Prostate gland (tissue), 2 donors: Measurements from ENCODE around the gene POLD4. TPM values are rescaled to one million over a fixed set of nuclear protein-coding genes. Genes with fewer than 3 reads are reported as not detected.

Source experiments
- DNase-seq: peaks from one replicate; pipeline ENCODE4 v3.0.0-alpha.2; 2019; ENCODE audit warnings: low spot score
- H3K27ac ChIP-seq, 2 donors: fragments of 200-600 bp; sonication (generic); 2 replicates each; pipeline ENCODE4 v1.5.1; 2017 to 2019
- H3K27me3 ChIP-seq: fragments of 200-600 bp; sonication (generic); replicated peaks from 2 replicates; pipeline ENCODE4 v1.5.1; 2019; ENCODE audit not compliant: insufficient read depth
- H3K36me3 ChIP-seq, 2 donors: fragments of 200-600 bp; sonication (generic); 1 replicate in 1 of 2; 2 replicates in 1 of 2; pipeline versions ENCODE4 v1.5.1 to v1.8.1; 2017 to 2019
- H3K4me1 ChIP-seq: fragments of 200-600 bp; sonication (generic); replicated peaks from 2 replicates; pipeline ENCODE4 v1.5.1; 2019
- H3K4me3 ChIP-seq, 2 donors: fragments of 200-600 bp; sonication (generic); 2 replicates each; pipeline ENCODE4 v1.5.1; 2017 to 2019
- H3K9me3 ChIP-seq: fragments of 200-600 bp; sonication (generic); 2 replicates; pipeline ENCODE4 v1.5.1; 2017
- CTCF ChIP-seq, 4 experiments: fragments of 200-600 bp in 2 of 4; fragments of 450-650 bp in 2 of 4; sonication (generic) in 2 of 4; IDR thresholded peaks; 1 replicate in 3 of 4; 2 replicates in 1 of 4; pipeline ENCODE4 v1.5.1; 2016 to 2019; ENCODE audit warnings: antibody characterized with exemption in 4 of 4, mild to moderate bottlenecking in 2 of 4, moderate library complexity in 2 of 4
- POLR2A ChIP-seq: fragments of 450-650 bp; IDR thresholded peaks from one replicate; pipeline ENCODE4 v1.6.1; 2016; ENCODE audit warnings: antibody characterized with exemption, mild to moderate bottlenecking
- POLR2AphosphoS5 ChIP-seq: sonication (generic); formaldehyde crosslinking; IDR thresholded peaks from one replicate; pipeline ENCODE4 v1.6.1; 2017; ENCODE audit warnings: antibody characterized with exemption
- WGBS: methylation state at CpG from one replicate; pipeline ENCODE4 v1.1.5; 2018; 5-methylcytosine and 5-hydroxymethylcytosine counted together
- intact Hi-C: fragments of 100-400 bp; cut with DNase I; formaldehyde crosslinking; loops from one replicate; pipeline ENCODE4 v1.14.2; 2022
- total RNA-seq, 2 donors: library from RNA; depleted of rRNA; stranded (reverse); fragments of >200 nt; gene quantifications; one replicate each; pipeline ENCODE4 v1.1.0, GENCODE V29; 2016

Gene POLD4
- total RNA-seq, 2 donors from 2014 or later = 95.1 to 145 TPM

GRCh38 chr11:67347964-67348749 lies 5.2 kb downstream of the POLD4 start:
- intact Hi-C loops = no loop called here
- no peaks in the 10 kb centered on the region for H3K27me3 ChIP-seq
- no peak overlapping the region for H3K4me3 ChIP-seq
- no peak for TF ChIP-seq POLR2A
- no peak for TF ChIP-seq POLR2AphosphoS5
- TF ChIP-seq CTCF (IDR thresholded peaks at IDR 0.05) = no peak
- peaks cover 23% of the 10 kb centered on the region for H3K4me1 ChIP-seq
- no peak for DNase-seq
- H3K27ac ChIP-seq = peak overlapping the region in 1 of 2 donors; percentile 51
- 79% methylated on average over 11 of the region's 11 CpGs for WGBS
- H3K9me3 ChIP-seq = no peaks in the 10 kb centered on the region
- no peaks in the 10 kb centered on the region for H3K36me3 ChIP-seq

DNA sequence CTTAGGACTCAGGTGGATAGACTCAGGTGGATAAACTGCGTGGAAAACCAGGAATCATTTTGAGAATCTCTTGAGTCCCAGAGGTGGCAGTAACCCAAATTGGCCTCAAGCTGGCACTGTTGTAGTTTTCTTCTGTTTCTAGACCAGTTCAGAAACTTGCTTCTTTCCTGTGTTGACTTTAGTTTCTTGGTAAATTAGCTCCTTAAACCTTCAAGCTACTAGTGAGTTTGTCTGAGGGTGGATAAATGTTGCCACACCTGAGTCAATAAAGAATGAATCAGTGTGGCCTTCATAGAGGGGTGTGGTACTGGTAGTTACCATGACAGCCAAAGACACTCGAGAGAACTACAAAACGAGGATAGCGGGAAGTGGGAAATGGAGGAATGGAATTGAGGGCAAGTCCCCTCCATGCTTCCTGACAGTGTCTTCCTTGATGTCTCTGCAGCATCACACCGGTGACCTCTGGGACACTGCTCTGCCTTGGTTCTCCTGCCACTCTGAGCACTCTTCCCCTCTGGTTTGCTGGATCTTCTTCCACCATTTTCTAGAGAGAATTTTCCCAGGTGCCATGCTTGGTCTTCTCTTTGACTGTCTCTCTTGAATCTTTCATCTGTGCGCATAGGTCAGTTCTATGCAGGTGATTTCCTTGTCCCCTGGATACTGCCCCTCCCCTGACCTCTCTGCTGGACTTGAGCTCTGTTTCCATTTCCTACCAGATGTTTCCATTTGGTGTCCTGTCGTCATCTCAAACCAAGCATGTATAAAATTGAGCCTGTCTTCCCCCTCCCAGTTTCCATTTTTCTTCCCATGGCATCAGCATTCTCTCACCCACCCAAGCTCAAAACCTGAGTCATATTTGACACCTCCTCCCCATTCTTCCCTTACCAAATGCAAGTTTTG lies 7.2 kb downstream of the POLD4 start:
- intact Hi-C loops = no loop called here
- H3K27ac ChIP-seq = peak overlapping the region; percentile 70 to 84
- DNase-seq = peak; percentile 76

GRCh38 chr11:67345247-67345919 lies 8.0 kb downstream of the POLD4 start:
- peak overlapping the region; percentile 70 to 84 for H3K27ac ChIP-seq
- TF ChIP-seq POLR2A (peak; percentile 7), CTCF (IDR thresholded peaks at IDR 0.05) (no peak), POLR2AphosphoS5 (peak; percentile 79)
- intact Hi-C loops = no loop called here
- H3K9me3 ChIP-seq = no peaks in the 10 kb centered on the region
- WGBS = 55% methylated on average over 8 of the region's 8 CpGs
- DNase-seq = peak; percentile 43
- peaks cover 11% of the 10 kb centered on the region for H3K4me1 ChIP-seq
- H3K36me3 ChIP-seq = no peaks in the 10 kb centered on the region
- H3K27me3 ChIP-seq = no peaks in the 10 kb centered on the region
- no peak overlapping the region for H3K4me3 ChIP-seq

More for the DNA sequence above, 7.2 kb downstream of the POLD4 start:
- 34% methylated on average over 7 of the region's 7 CpGs for WGBS
- H3K36me3 ChIP-seq = no peaks in the 10 kb centered on the region
- no peaks in the 10 kb centered on the region for H3K27me3 ChIP-seq
- no peak for TF ChIP-seq POLR2A
- peak; percentile 98 for TF ChIP-seq POLR2AphosphoS5
- peak in 3 of 4 experiments; percentile 63 to 91 (median 83) for TF ChIP-seq CTCF (IDR thresholded peaks at IDR 0.05)
- H3K4me1 ChIP-seq = peaks cover 11% of the 10 kb centered on the region
- no peak overlapping the region for H3K4me3 ChIP-seq
- no peaks in the 10 kb centered on the region for H3K9me3 ChIP-seq

GRCh38 chr11:67344264-67344663 lies 9.1 kb downstream of the POLD4 start:
- DNase-seq = no peak
- Histone ChIP-seq H3K27me3 (no peaks in the 10 kb centered on the region), H3K36me3 (no peaks in the 10 kb centered on the region), H3K9me3 (no peaks in the 10 kb centered on the region), H3K4me3 (no peak overlapping the region), H3K27ac (peak overlapping the region; percentile 70 to 84), H3K4me1 (peaks cover 11% of the 10 kb centered on the region)
- 87% methylated on average over 4 of the region's 4 CpGs for WGBS
- TF ChIP-seq POLR2AphosphoS5 (no peak), CTCF (IDR thresholded peaks at IDR 0.05) (no peak), POLR2A (no peak)
- intact Hi-C loops = no loop called here
